HG02938 (cell line): ENCODE results near the gene ZNF600.
A peak's percentile ranks its signal among the peaks of the same experiment; 100 is the strongest.
"Not testable (repeated sequence)": the region's sequence is repeated elsewhere in the genome, so short reads cannot be mapped to it uniquely, and the experiment has no call there.

ENCODE experiments used
- ATAC-seq: cut with Tn5 transposase; IDR thresholded peaks from one replicate; pipeline ENCODE4 v1.9.1; 2021; ENCODE audit warnings: mild to moderate bottlenecking, moderate library complexity; ENCODE audit not compliant: unreplicated experiment

ZNF600 gene

GRCh38 chr19:52742516-52742915 is 44.1 kb downstream of the ZNF600 start:
- no peak for ATAC-seq

- no peak for ATAC-seq
These were observed 44.6 kb downstream of the ZNF600 start for GRCh38 chr19:52741951-52742485.

GRCh38 chr19:52741371-52741770 is 45.2 kb downstream of the ZNF600 start:
- ATAC-seq: not testable (repeated sequence)

GRCh38 chr19:52739576-52739975 is 47.0 kb downstream of the ZNF600 start:
- ATAC-seq: no peak

- ATAC-seq: no peak
These were observed 50.9 kb downstream of the ZNF600 start for GRCh38 chr19:52735734-52736133.

- ATAC-seq: peak; percentile 70
These were observed 51.5 kb downstream of the ZNF600 start, which contains the start of gene ZNF611 for GRCh38 chr19:52734893-52735661. Gene ZNF611 (minus strand): TSS chr19:52735044. CDS start chr19:52715894, 19,150 bp downstream.

GRCh38 chr19:52734331-52734892 is 52.2 kb downstream of the ZNF600 start:
- ATAC-seq: peak; percentile 35

GRCh38 chr19:52726051-52726450 is 60.5 kb downstream of the ZNF600 start:
- not testable (repeated sequence) for ATAC-seq

- no peak for ATAC-seq
These were observed 61.0 kb downstream of the ZNF600 start for GRCh38 chr19:52725528-52725961.

- ATAC-seq: no peak
These were observed 61.7 kb downstream of the ZNF600 start for GRCh38 chr19:52724701-52725514.

GRCh38 chr19:52723907-52724598 is 62.5 kb downstream of the ZNF600 start:
- ATAC-seq: not testable (repeated sequence)

GRCh38 chr19:52722062-52723003 is 64.3 kb downstream of the ZNF600 start:
- ATAC-seq: no peak

GRCh38 chr19:52720541-52720940 is 66.0 kb downstream of the ZNF600 start:
- ATAC-seq: not testable (repeated sequence)

GRCh38 chr19:52716522-52716921 is 70.1 kb downstream of the ZNF600 start:
- no peak for ATAC-seq

- not testable (repeated sequence) for ATAC-seq
These were observed 70.7 kb downstream of the ZNF600 start for GRCh38 chr19:52715902-52716301.

GRCh38 chr19:52715330-52715729 is 71.3 kb downstream of the ZNF600 start:
- ATAC-seq: not testable (repeated sequence)
